Stimulated activated CD8-positive, alpha-beta memory T cell treated with anti-CD3 and anti-CD28 coated beads, Interleukin-7, amount 100 ng/mL, for 24 hours (primary cell): Measurements from ENCODE around the gene MXRA8.
"Not testable (repeated sequence)": the region's sequence is repeated elsewhere in the genome, so short reads cannot be mapped to it uniquely, and the experiment has no call there.

Source experiments
- DNase-seq: peaks from one replicate; pipeline ENCODE4 v3.0.0-alpha.2; 2020; ENCODE audit warnings: low read depth

Gene MXRA8

GRCh38 chr1:1358433-1359271, at the start of gene MXRA8:
Gene MXRA8 (minus strand): TSS chr1:1358555. CDS start chr1:1358504, 51 bp downstream.
- no peak for DNase-seq

DNA sequence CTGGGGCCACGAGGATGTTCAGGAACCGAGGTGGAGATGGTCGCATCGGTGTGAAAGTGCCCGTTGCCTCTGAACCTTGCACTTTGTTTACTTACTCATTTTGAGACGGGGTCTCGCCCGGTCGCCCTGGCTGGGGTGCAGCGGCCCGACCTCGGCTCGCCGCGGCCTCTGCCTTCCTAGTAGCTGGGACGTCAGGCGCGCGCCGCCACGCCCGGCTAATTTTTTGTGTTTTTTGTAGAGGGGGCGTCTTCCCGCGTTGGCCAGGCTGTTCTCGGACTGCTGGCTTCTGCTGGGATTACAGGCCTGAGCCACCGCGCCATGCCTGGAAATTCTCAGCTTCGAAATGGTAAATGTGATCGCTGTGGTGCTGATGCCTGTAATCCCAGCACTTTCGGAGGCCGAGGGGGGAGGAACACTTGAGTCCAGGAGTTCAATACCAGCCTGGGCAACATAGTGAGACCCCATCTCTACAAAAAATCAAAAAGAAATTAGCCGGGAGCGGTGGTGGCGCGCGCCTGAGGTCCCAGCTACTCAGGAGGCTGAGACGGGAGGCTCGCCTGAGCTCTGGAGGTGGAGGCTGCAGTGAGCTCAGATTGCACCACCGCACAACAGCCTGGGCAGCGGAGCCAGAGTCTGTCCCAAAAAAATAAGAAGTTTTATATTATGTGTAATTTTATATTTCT, 49.4 kb upstream of the MXRA8 start:
- DNase-seq = no peak

DNA sequence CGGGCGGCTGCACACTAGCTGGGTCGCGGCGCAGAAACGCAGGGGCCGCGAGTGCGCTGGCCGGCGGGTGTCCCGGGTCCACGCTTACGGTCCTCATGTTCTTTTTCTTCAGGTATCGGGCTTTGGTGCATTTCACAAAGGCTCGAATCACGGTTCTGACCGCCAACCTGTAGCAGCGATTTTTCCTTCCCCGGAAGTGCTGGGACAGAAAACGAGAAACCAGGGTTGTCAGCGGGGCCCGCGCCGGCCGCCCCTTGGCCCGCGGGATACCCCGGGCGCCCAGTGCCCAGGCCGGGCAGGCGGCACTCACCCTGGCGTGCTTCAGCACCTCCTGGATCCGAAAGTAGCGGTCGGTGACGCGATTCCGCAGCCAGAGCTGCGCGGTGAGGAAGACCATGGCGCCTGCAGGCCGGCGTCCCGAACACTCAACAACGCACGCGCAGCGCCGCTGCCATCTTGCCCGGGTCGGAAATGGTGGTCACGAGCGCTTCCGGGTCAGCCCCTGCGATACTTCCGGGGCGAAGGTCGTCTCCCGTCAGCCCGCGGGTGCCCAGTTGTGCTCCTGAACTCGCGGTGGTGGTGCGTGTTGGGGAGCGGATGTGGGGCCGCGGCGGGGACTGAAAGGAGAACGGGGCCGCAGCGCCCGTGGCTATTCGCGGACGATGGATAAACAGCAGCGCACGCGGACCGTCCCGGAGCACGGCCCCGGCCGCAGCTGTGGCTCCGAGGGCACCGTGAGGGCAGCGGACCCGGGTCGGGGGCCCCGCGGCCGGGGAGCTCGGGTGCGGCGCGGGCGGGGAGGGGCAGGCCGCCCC, 48.7 kb upstream of the MXRA8 start, which contains the start of gene MRPL20:
TSS of gene MRPL20 (minus strand) at position 473 of the 815 bp plus-strand sequence. CDS start at position 397, 76 bp downstream.
- DNase-seq = peak; percentile 90

DNA sequence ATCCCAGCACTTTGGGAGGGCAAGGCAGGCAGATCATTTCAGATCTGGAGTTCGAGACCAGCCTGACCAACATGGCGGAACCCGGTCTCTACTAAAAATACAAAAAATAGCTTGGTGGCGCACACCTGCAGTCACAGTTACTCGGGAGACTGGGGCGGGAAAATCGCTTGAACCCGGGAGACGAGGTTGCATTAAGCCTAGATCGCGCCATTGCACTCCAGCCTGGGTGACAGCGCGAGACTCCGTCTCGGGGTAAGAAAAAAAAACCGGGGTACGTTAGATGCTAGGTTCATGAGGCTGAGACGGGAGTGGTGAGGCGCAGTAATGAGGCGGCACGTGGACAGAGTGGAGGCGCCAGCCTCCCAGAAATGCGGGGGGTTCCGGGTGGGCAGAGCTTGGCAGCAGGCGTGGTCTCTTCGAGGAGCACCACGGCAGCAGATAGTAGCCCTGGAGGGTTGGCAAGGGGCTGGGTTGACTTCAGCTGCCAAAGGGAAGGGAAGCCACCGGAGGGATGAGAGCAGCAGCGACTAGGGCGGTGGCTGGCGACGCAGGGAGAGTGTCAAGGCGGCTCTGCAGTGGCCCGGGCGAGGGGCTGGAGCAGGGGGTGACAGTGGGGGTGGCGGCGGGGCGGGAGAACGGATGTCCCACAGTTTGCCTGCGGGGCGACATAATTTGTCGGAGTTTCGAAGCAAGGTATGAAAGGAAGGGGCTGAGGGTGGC, 47.9 kb upstream of the MXRA8 start:
- DNase-seq = no peak

DNA sequence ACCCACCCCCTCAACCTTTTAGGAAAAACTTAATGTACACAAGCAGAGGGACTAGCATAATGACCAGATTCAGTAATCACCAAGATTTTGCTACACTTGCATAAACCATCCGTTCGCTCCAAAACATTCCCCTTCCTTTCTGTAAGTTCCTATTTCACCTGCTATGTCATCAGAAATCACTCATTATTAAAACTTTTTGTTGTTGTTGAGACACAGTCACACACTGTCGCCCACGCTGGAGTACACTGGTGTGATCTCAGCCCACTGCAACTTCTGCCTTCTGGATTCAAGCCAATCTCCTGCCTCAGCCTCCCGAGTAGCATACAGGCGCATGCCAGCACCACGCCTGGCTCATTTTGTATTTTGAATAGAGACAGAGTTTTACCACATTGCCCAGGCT, 45.3 kb upstream of the MXRA8 start:
- no peak for DNase-seq

DNA sequence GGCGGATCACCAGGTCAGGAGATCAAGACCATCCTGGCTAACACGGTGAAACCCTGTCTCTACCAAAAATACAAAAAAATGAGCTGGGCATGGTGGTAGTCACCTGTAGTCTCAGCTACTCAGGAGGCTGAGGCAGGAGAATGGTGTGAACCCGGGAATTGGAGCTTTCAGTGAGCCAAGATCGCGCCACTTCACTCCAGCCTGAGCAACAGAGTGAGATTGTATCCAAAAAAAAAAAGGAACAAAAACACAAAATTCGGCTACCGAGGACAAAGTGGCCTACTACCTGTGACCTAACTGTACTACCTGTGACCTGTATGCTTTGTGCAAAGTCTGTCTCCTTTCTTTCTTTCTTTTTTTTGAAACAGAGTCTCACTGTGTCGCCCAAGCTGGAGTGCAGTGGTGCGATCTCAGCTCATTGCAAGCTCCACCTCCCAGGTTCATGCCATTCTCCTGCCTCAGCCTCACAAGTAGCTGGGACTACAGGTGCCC, 44.6 kb upstream of the MXRA8 start:
- not testable (repeated sequence) for DNase-seq

DNA sequence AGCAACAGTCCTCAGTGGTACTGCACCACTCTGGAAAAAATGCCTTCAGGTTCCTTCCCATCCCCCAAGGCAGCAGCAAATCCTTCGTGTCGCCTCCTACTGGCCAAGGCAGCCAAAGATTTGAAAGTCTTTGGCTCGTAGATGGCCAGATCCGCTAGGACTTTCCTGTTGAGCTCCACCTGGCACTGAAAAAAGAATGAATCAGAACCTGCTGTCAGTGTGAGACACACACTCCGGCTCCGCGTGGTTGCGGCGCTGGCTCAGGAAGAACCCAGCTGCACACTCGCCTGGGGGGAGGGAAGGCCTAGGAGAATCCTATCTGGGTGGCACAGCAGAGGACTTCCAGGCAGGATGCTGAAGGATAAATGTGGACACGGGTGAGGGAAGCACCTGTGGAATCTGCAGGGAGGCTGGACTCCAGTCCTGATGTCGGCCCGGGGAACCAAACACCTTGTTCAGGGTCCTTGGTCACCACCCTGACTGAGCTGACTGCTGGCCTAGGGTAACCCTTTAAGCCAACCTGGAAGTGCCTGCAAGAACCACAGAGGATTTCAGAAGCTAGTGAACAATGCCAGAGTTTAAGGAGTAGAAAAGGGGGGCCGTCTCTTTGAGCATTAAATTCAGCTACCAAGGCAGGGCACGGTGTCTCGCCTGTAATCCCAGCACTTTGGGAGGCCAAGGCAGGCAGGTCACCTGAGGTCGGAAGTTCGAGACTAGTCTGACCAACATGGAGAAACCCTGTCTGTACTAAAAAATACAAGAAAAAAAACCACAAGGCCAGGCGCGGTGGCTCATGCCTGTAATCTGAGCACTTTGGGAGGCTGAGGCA, 43.9 kb upstream of the MXRA8 start:
- no peak for DNase-seq

DNA sequence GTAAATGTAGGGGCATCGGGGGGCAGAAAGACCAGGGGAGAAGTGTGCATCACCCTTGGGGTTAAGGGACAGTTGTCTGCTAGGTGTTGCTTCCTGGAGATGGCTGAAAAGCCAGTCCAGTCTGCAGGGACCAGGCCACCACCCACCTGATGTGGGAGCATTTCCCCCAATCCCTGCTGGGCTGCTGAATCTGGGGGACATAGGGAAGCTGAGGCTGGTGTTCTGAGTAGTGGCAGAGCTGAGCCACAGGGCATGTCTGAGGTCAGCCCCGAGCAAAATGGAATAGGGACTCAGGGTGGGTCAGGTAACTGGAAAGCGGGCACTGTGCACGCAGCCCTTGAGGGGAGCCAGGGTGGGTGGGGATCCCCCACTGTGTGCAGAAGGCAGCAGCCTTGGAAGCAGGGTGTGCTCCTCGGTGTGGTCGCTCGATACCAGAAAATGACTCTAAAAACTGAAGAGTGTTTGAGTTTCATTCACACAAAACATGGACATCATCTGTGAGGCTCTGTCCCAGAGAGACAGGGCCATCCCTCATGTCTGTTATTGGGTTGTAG, 43.2 kb upstream of the MXRA8 start:
- no peak for DNase-seq

DNA sequence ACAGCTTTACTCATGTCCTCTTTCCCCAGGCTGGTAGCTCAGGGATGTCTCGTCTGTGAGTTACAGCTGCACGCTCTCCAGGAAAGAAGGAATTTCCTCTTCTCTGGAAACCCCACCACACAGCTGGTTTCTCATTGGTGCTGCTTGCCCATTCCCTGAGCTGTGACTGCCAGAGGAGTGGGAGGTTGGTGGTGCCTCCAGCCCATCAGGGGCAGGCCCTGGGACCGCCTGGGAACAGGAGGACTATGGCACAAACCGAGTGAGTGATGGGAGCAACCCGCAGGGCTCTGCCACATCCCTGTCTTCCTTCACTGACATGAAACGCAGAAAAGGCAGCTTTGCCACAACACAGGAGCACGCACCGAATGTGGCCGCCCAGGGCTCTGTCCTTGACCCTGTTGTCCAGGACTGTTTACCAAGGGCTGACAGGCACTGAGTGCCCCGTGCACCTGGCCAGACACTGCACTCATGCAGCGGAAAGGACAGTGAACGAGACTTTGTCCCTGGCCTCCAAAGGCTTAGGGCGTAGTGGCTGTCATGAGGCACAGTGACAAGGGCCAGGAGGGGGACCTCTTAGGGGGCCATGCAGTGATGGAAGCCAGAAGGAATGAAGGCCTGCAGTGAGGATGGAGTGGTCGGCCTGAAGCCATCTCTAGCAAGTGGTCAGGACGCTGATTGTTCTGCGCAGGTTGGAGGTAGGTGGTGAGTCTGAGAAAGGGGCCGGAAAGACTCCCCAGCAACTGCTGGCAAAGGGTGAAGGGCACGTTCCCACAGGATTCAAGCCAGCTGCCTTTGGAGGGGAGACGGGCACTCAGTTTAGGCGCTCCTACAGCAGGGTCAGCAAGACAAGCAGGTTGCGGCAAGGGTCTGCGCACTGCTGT, 42.5 kb upstream of the MXRA8 start:
- no peak for DNase-seq

DNA sequence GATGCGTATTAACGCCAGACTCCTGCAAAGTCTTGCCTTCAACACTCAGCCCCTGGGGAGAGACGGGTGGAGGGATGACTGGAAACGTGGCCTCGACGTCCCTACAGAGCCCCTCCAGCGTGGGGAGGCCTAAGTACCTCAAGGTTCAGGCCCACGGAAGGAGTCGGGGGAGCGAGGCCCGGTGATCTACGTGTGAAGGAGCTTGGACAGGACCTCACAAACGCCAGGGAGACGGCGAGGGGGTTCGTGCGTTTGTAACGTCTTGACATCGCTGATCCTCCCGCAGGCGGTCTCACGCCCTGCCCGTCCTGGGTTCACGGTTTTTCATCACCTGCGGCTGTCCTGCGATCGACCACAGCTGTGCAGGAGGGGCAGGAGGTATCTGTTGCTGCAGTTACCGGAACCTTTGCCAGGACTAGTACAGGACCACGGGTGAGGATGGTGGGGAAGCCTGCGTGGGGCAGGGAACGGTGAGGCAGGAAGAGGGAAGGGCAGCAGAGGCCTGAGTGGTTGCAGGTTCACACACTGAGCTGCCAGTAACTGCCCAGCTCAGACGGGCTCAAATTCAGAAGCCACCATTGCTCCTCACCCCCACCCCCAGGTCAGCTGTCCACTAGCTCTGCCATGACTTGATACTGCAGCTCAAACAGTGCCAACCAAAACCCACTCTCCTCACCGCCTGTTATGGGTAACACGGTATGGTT, 41.7 kb upstream of the MXRA8 start:
- DNase-seq = no peak

GRCh38 chr1:1399187-1399871, 41.0 kb upstream of the MXRA8 start, which contains the start of gene CCNL2:
Gene CCNL2 (minus strand): TSS chr1:1399335. CDS start chr1:1399306, 29 bp downstream.
- peak; percentile 97 for DNase-seq

- DNase-seq = no peak
Observed at GRCh38 chr1:1398677-1399186, 40.4 kb upstream of the MXRA8 start.

GRCh38 chr1:1397839-1398523, 39.6 kb upstream of the MXRA8 start:
- DNase-seq = no peak

GRCh38 chr1:1395166-1395565, 36.8 kb upstream of the MXRA8 start:
- DNase-seq = no peak

GRCh38 chr1:1394116-1394515, 35.8 kb upstream of the MXRA8 start:
- DNase-seq = no peak

DNA sequence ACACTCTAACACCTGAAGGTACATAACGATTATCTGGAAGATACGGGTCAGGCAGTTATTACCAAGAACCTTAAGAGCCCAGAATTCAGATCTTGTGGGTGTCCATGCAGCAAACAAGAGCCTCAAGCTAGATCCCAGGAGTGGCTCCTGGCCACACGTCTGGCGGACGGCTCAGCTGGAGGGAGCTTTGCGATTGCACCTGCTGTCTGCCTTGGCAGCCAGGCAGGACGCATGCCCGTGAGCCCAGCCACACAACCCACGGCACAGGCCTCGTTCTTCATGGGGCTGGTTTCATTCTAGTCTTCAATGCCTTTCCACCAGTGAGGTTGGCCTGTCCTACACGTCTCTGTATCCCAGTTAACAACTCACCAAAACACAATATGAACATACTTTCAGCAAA, 35.1 kb upstream of the MXRA8 start:
- no peak for DNase-seq

- DNase-seq = no peak
Observed at GRCh38 chr1:1393014-1393413, 34.7 kb upstream of the MXRA8 start.
